NCI-H1694 treated with DMSO at 0.1 percent for 48 hours (cell line): ENCODE data around the gene MYOCOS.
"Not testable (repeated sequence)": the region's sequence is repeated elsewhere in the genome, so short reads cannot be mapped to it uniquely, and the experiment has no call there.

Source experiments
- DNase-seq: peaks from one replicate; lab custom pipeline; 2025; lab: John Stamatoyannopoulos, UW

MYOCOS gene, protein sequence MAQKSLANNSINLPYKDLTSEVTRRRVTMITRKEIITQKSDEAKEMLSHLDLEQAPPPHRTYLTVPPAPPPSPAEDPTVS

DNA sequence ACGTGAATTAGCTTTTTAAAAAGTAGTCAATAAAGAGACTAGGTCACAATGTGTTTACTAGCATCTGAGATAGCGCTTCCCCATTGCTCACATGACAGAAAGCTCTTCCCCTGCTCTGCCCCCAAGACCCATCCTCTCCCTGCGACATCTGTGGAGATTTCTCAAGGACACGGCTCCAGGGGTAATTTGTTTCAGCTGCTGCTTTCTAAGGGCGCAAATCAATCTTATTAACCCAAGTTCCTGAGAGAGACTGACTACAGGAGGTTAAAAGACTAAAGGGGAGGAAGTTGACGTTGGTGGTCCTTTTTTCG is at the start of gene MYOCOS:
MYOCOS (plus strand) TSS at position 92 of the 311 bp plus-strand sequence. CDS start 1,641 bp downstream, outside the sequence.
- DNase-seq = no peak

DNA sequence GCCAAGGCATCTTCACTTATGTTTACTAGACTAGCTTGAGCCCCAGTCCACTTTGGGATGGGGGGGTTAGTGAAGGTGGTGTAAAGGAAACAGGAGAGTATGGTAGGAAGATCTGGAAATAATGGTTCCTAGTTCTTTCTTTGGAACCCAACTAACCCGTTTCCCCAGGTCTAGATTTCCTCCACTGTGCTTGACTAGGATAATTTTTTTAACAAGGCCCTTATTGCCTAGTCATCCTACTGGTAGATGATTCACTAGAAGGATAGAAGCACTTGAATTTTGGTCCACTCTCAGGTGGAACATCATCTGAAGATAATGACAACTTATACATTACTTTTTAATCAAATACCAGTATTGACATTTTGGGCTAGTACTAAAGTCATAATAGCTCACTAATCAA is 45.9 kb upstream of the MYOCOS start:
- no peak for DNase-seq

DNA sequence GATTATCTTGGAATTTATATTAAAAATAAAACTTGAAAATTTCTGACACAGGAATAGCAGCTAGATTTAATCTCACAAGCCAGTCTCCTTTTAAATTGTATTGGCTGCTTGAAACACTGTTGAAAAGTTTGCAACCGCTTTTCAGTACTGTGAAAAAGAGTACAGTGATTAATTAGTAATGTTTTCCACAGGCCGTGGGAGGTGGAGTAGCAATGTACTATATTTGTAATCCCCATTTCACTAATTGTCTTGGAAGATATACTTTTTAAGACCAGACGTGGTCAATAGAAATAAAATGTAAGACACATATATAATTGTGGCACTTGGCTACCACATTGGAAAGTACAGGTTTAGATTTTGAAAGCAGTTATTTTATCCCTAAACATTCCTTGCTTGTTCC is 40.8 kb upstream of the MYOCOS start:
- no peak for DNase-seq

DNA sequence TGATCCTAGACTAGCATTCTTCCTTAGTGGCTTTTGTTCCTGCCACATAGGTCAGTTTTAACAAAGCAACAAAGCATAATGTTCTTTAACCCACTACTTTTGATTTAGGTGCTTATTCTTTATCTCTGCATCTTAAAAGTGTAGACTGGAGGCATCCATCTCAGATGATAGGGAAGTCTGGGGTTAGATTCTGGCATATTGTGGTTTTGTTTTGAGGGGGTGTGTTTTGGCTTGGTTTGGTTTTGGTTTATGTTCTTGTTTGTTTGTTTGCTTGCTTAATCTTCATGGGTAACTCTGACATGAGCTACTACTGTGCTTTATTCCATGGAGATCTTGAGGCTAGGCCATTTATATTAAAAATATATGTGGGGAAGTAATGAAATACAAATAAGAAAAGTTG is 40.3 kb upstream of the MYOCOS start:
- no peak for DNase-seq

DNA sequence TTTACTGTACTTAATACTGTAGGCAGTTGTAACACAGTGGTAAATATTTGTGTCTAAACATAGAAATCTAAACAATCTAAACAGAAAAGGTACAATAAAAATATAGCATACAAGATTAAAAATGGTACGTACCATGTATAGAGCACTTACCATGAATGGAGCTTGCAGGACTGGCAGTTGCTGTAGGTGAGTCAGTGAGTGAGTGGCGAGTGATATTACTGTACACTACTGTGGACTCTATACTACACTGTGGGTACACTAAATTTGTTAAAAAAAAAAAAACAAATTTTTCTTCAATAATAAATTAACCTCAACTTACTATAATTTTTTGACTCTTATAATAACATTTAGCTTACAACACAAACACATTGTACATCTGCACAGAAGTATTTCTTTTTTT is 39.5 kb upstream of the MYOCOS start:
- no peak for DNase-seq

DNA sequence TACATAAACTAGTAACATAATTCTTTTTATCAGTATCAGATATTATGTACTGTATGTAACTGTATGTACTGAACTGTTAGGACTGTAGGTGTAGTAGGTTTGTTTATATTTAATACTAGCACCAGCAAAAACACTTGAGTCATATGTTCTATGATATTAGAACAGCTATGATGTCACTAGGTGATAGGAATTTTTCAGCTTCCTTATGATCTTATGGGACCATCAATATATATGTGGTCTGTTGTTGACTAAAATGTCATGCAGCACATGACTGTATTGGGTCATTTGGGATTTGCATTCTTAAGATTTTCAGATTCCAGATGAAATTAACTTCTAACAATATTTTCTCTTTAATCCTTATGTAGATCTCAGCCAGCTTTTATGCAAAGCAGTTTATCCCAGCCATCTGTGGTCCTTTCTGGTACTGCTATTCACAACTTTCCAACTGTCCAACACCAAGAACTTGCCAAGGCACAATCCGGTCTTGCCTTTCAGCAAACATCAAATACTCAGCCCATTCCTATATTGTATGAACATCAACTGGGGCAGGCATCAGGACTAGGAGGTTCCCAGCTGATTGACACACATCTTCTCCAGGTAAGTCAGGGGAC is 38.3 kb upstream of the MYOCOS start:
- DNase-seq = no peak

DNA sequence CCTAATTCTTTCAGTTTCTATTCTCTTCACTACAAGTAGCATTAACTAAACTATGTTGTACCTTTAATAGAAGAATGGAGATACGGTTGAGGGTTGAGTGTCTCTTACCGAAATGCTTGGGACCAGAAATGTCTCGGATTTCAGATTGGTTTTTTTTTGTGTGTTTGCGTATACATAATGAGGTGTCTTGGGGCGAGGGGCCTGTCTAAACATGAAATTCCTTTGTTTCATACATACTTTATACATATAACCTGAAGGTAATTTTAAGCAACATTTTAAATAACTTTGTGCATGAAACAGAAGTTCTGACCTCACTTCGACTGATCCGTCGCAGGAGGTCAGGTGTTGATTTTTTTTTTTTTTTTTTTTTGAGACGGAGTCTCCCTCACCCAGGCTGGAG is 36.3 kb upstream of the MYOCOS start:
- no peak for DNase-seq

DNA sequence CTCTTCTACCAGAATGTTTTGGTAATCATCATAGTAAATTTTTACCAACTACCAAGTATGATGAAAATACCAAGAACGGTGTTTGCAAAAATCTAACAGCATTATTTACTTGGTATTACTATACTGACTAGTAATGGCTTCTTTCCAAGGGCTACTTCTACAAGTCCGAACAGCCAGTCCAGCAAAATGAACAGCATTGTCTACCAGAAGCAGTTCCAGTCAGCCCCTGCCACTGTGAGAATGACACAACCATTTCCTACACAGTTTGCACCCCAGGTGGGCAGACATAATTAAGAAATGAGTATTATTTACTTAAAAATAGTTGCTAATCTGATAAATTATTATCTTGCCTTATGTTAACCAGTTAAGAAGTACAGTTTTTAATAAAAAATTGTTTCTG is 33.8 kb upstream of the MYOCOS start:
- no peak for DNase-seq

DNA sequence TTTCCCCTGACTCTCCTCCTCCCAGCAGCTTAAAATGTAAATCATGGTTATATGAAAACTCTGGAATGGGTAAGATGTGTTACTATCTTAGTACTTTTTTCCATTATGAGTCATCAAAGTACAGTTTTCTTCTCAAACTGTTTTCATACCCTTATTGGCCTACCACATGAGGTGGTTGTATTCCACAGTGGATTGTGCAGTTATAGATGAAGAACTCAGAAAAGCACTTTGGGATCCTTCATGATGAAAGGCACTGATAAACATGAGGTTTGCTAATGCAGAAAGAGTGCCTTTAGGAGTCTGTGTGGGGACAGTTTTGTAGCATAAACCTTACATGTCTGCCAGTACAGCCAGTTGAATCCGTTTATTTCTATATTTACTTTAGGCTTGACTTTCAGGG is 32.0 kb upstream of the MYOCOS start:
- DNase-seq = no peak

DNA sequence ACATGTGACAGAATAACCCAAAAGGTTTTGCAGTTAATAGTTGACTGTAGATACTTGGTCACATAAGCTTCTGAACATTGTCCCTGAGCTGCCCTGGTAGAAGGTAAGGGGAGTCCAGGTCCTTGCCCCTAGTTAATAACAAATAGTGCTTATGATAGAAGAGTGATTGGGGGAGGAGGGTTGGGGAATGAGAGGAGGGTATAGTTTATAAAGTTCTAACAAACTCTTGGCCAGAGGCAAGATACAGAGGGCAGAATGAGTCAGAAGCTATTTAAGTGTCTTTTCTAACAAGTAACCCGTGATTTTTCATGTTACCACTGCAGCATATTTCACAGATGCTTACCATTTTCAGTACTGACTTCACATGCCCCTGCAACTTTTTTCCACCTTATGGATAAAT is 26.7 kb upstream of the MYOCOS start:
- DNase-seq = no peak

DNA sequence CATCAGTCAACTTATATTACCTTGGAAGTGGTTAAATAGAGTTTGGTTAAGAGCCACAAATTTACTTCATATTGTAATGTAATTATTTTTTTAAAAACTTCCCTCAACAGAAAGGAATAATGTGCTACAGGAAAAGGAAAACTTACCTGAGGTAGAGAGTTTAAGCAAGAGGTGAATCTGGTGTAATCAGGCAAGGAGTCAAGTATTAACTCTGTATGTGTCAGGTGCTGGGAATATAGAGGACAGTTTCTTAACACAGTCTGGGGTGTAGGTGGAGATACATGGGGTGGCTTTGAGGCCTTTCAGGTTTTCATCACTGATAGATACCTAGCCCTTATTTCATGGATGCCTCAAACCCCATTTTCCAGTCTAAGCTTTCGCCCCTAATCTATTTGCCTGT is 25.9 kb upstream of the MYOCOS start:
- no peak for DNase-seq

DNA sequence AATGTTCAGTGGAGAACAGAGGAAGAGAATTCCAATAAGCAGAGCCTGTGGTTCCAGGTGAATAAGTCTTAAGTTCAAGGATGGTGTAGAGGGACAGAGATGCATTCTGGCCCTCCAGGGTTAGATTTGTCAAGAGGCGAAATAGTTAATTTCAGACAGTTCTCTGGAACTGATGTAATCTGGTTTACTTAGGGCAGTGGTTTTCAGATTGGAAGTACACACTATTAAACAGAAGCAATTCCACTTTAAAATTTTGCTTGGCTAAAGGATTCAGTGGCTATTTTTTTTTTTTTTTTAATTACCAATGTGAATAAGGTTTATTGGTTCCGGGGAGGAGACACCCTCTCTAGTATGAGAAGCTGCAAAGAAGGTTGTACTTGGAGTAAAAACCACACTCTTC is 25.3 kb upstream of the MYOCOS start:
- DNase-seq = no peak

DNA sequence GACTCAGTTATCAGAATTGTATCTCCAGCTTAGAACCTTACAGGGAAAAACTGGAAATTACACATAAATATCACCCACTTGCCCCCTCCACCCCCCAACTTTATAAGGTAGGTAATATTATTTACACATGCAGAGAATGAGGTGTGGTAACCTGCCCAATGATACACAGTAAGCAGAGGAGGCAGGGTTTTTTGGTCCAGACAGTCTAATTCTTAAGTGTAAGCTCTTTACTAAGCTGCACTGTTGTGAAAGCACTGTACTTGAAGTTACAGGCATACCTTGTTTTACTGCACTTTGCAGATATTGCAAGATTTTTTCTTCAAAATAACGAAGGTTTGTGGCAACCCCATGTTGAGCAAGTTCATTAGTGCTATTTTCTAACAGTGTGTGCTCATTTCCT is 24.8 kb upstream of the MYOCOS start:
- no peak for DNase-seq

DNA sequence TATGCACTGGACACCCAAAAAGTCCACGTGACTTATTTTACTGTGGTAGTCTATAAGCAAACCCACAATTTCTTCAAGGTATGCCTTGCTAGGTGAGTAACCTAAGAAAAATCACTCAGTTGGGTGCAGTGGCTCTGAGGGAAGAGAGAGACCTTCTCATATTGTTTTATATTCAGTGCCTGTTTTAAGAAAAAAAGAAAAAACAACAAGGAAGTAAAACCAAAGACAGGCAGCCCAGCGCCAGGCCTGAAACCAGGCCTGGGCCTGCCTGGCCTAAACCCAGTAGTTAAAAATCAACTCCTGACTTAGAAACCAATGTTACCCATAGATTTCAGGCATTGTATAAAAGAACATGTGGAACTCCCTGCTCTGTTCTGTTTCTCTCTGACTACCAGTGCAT is 21.7 kb upstream of the MYOCOS start:
- not testable (repeated sequence) for DNase-seq

DNA sequence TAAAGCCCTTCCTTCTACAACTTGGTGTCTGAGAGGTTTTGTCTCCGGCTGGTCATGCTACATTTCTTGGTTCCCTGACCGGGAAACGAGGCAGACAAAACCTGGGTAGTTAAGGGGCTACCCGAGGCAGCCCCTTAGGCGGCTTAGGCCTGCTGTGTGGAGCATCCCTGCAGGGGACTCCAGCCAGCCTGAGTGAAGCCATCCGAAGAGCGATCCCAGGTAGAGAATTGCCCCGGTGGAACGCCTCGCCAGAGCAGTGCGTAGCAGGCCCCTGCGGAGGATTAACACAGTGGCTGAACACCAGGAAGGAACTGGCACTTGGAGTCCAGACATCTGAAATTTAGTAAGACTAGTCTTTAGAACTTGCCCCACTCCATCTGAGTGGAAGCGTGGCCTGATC is 21.2 kb upstream of the MYOCOS start:
- DNase-seq = no peak

DNA sequence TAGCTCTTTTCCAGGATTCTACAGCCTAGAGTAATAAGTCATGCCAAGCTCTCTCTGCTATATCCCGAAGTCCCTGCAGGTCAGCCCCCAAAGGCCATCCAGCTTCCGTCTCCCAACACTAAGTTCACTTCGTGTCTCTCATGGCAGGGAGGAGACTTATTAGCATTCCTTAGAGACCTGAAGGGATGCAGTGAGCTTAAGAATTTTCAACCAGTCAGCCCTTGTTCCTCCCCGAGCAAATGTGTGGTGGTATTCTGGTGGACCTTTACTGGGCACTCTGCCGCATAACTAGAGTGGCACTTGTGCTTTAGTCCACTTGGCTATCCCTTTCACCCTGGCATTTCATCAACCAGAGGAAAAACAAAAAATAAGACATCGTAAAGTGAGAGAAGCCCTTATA is 19.0 kb upstream of the MYOCOS start:
- not testable (repeated sequence) for DNase-seq

DNA sequence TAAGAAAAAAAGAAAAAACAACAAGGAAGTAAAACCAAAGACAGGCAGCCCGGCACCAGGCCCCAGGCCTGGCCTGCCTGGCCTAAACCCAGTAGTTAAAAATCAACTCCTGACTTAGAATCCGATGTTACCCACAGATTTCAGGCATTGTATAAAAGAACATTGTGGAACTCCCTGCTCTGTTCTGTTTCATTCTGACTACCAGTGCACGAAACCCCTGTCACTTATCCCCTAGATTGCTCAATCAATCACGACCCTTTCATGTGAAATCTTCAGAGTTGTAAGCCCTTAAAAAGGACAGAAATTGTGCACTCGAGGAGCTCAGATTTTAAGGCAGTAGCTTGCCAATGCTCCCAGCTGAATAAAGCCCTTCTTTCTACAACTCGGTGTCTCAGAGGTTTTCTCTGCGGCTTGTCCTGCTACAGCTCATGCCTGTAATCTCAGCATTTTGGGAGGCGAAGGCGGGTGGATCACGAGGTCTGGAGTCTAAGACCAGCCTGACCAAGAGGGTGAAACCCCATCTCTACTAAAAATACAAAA is 15.6 kb upstream of the MYOCOS start:
- no peak for DNase-seq

DNA sequence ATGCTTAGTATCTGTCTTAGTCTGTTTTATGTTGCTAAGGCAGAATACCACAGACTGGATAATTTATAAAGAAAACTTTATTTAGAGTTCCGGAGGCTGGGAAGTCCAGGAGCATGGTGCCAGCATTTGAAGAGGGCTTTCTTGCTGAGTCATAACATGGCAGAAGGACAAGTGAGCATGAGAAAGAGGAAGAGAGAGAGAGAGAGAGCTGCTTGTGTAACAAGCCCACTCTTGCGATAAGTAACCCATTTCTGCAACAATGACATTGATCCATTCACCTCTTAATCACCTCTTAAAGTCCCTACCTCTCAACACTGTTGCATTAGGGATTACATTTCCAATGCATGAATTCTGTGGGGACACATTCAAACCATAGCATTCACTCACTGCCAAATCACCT is 11.7 kb upstream of the MYOCOS start:
- DNase-seq = no peak

DNA sequence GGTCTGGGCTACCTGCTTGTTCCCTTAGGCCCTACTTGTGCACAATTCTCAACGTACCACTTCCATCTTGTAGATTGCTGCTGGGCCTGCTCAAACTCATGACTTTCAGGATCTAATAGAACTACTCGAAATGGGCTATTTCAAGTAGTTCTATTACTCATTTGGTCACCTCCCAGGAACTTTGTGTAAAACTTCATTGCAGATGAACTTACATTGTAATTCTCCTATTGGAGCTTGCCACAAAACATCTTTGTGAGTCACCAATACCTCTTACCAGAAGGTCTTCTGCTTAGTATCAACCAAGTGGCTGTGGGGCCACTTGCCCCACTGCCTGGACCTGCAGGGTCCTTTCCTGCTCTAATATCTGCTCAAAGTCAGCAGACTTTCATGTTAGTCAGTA is 10.7 kb upstream of the MYOCOS start:
- no peak for DNase-seq

DNA sequence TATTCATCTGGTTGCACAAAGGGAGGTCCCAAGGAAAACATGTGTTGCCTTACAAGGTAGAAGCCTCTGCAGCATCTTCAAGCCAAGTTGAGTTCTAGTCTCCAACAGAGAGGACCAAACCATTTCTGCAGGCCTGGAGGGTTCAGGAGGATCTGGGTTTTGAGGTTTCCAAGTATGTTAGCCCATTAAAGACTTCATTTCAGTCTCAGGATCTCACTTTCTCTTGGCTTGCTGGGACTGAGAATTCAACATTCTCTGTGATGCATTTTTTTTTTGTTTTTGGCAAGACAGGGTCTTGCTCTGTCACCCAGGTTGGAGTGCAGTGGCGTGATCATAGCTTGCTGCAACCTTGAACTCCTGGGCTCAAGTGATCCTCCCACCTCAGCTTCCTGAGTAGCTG is 8.8 kb upstream of the MYOCOS start:
- DNase-seq = no peak

DNA sequence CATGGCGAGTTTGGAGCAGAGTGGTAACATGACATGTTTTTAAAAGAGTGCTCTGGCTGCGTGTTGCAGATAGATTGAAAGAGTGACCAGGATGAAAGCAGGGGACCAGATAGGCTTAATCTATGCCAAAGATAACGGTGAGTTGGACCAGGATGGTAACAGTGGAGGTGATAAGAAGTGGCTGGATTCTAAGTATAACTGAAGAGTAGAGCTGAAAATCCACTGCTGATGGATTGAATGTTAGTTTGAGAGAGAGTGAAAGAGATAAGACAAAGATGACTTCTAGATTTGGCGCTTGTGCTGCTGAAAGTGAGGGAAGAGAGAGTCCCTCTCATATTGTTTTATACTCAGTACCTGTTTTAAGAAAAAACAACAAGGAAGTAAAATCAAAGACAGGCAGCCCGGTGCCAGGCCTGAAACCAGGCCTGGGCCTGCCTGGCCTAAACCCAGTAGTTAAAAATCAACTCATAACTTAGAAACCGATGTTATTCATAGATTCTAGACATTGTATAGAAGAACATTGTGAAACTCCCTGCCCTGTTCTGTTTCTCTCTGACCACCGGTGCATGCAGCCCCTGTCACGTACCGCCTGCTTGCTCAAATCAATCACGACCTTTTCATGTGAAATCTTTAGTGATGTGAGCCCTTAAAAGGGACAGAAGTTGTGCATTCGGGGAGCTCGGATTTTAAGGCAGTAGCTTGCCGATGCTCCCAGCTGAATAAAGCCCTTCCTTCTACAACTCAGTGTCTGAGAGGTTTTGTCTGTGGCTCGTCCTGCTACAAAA is 6.7 kb upstream of the MYOCOS start:
- DNase-seq = not testable (repeated sequence)

DNA sequence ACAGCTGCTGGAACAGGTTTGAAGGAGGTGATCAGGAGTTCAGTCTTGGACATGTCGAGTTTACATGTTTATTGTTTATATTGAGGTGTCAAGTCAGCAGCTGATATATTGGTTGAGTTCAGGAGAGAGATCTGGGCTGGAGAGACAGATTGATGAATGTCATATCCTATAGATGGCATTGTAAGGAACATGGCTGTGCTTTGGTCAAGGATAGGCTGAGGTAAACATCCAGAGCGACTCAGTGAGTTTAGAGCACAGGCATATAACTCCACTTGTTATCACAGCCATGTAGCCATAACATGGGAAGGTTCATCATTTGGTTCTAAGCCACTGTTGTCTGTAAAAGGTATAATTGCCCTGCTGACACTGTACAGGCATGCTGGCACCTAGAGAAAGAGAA is 5.5 kb upstream of the MYOCOS start:
- no peak for DNase-seq

DNA sequence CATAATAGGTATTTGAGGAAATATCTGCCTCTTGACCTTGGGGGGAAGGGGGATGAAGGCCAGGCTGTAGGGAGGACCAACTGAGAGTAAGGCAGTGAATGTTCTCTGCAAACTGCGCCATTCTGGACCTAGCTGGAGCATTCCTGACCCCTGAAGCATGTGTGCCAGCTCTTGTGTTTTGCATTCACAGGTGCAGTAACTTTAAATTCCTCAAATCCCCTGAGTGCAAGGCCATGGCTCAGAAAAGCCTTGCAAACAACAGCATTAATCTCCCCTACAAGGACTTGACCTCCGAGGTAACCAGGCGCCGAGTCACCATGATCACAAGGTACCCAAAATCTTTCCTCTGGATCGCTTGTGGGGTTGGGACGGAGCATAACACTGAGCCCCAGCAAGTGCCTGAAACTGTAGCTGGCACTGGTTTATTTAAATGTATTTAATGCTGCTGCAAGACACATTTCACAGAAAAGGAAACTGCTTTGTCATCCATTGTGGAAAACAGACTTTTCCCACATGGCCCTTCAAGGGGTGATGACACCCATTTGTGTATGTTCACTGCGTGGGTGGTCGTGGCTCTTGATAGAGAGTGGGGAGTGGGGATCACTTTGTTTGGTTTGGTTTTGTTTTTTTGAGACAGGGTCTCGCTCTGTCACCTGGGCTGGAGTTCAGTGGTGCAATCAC is 1.7 kb downstream of the MYOCOS start:
- no peak for DNase-seq
